HG03139 (cell line): ENCODE data around the gene LMBR1L.
"Not testable (repeated sequence)": the region's sequence is repeated elsewhere in the genome, so short reads cannot be mapped to it uniquely, and the experiment has no call there.

ENCODE experiments used
- ATAC-seq: cut with Tn5 transposase; IDR thresholded peaks from one replicate; pipeline ENCODE4 v1.9.1; 2021; ENCODE audit not compliant: unreplicated experiment

LMBR1L gene

DNA sequence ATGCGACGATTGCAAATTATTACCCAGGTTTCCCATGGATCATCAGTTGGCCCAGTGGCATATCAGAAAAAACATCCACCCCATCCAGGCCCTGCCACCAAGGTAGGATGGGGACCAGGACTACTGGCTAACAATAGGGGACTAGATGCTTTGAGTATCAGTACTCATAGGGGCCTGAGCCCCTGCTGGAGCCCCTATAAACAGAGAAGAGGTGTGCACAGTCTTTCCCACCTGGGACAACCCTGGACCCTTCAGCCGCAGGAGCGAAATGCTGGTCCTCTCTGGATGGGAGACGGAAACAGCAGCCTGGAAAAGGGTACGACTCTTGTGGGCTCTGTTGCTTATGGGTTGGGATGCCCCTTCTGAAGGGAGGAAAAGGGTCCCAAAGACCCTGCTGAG, 21.7 kb downstream of the LMBR1L start:
- ATAC-seq, result no peak

DNA sequence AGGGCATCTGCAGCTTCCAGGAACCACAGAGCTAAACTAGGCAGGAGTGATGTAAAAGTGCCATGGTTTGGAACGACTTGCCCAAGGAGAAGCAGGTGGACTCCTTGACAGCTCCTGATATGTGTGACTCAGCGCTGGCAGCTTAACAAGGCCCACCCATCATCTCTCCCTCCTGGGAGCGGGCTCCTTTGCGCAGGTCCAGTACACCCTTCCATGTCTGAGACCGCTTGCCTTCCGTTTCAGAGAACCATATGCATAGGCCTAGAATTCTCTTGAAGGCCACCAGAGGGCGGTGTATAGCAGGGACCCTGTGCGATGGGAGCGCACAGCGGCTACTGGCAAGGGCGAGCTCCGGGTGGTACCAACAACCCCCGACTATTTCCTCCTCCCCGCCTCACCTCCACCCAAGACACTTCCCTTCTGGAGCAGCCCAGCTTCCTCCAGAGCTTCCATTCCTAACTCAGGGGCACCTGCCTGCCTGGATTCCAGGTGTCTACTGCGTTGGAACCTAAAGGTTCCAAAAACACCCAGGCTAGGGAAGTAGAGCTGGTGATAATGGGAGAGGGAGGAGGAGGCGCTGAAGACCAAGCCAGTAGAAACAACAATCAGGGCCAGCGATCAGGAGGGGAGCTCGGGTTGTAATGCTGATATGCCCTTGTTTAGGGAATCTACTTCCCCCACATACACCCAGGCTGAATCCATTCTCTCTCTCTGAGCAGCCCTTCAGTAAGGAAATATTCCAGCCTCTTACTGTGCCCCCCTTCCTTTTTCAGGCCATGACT, 22.3 kb downstream of the LMBR1L start:
- ATAC-seq, result peak; percentile 78

DNA sequence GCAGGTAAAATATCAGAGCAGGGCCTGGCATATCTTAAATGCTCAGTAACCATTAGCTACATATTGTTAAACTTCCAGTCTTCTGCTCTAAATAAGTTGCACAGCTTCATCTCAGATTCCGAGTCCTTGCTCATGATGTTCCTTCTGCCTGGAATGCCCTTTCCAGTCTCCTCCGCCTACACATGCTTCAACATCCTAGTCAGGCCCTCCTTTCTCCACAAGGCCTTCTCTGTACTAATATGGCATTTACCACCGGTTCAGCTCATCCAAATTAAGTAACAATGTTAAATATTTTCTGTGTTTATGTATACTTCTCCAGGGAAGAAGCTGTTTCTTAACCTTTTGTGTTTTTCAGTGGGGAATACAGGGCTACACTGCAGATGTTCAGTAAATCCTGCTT, 24.5 kb downstream of the LMBR1L start:
- ATAC-seq, result no peak

DNA sequence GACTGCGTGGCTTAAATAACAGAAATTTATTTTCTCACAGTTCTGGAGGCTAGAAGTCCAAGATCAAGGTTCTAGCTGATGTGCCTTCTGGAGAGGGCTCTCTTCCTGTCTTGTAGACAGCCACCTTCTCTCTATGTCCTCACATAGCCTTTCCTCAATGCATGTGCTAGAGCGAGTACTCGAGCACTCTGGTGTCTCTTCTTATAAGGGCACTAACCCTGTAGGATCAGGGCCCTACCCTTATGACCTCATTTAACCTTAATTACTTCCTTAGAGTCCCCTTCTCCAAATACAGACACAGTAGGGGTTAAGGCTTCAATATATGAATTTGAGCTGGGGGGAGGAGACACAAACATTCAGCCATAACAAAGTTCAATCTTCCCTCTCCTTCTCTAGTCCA, 26.2 kb downstream of the LMBR1L start:
- ATAC-seq, result no peak

DNA sequence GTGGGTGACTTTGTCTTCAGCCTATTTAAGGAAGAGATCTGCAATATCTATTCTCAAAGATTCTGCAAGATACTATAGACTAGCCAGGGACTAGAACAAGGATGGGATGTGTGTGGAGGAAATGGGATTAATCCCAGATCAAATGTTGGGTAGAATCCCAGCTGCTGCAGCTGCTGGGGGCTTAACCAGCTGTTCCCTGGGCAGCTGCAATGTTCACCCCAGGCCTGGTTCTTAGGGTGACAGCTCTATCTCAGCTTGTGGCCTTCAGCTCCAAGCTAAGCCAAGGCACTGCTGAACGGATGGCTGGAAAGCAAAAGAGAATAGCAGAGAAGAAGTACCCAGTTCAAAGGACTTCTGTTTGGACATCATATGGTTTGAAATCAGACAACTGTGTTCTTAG, 30.9 kb downstream of the LMBR1L start:
- ATAC-seq, result no peak

DNA sequence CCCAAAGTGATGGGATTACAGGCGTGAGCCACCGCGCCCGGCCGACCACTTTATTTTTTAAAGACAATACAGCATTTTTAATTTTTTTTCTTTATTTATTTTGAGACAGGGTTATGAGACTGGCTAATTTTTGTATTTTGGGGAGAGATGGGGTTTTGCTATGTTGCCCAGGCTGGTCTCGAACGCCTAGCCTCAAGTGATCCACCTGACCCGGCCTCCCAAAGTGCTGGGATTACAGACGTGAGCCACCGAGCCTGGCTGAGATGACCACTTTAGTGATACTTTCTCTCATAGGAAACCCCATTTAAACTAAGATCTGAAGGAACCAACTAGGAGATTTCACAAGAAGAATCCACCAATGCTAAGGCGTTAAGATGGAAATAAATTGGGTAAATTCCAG, 39.7 kb downstream of the LMBR1L start:
- no peak for ATAC-seq

DNA sequence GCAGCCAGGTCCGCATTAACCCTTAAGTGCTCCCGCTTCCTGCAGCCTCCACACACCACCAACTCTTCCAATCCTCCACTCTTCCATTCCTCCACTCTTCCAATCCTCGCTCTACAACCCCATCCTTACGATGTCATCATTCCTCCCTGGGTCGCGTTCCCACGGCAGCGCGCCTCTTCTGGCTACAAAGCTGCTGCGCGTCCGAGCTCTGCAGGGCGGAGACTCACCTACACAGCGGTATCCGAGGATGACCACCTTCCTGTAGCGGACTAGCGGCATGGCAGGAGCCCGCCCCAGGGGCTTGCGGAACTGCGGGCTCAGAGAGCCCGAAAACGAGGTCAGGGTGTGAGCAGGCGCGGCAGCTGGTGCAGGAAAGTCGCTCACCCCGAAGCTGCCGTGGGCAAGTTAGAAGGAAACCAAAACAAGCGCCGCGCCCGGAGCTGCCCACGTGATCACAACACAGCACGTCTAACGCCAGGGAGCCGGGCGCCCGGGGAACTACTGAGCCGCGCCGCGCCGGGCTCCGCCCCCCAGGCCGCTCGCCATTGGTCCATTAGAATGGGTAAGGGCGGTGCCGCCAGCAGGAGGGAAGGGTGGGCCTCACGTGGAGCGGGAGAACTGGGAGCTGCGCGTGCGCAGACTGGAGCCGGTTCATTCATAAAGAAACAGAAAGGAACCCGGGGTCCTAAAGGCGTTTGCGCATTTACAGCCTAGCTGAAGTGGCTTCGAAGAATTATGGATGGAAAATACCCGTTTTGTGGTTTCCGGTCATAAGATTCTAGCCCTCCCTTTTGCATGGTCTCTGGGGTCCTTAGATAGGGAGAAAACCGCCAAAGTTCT, 40.9 kb downstream of the LMBR1L start, which contains the start of gene RHEBL1:
RHEBL1 (minus strand) TSS at position 473 of the 840 bp plus-strand sequence; CDS start at position 279, 194 bp downstream.
- ATAC-seq, result peak; percentile 96

DNA sequence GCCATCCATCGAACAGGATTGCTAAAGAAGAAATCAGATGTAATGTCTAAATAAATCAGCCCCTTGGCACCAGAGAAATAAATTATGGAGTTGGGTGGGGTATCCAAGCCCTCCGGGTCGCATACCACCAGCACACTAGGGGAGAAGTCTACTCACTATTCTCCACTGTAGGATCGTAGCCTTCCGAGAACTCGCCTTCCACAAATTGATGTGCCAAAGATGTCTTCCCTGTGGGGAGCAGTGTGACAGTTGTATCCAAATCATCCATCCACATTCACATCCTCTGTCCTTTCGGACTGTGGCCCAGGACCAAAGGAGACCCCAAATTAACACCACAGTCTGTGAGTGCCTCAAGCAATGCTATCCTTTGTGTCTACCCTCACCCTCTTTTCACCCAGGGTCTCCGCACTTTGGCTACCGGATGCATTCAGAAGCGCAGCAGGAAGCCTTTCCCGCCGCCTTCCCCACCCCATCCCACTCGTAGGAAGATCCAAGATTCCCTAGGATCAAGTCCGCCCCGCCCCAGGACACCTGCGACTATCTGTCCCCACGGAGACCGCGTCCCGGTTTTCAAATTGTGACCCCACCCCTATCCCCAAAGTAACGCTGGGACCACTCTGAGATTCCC, 41.7 kb downstream of the LMBR1L start:
- ATAC-seq, result no peak

DNA sequence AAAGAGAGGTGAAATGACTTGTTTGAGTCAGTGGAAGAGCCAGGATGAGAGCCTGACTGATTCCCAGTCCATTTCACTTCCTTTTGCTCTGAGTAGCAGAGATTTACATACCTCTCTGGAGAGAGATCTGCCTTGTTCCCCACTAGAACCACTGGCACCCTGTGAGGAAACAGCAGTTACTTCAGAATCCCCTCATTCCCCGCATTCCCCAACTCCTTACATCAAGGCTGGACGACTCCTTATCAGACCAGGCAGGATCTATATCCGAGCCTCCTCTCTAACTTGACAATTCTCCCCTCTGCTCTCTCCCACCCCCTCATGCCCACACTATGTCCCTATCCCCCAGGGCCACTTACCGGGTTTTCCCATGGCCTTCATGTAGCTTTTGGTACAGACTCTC, 44.5 kb downstream of the LMBR1L start:
- no peak for ATAC-seq

DNA sequence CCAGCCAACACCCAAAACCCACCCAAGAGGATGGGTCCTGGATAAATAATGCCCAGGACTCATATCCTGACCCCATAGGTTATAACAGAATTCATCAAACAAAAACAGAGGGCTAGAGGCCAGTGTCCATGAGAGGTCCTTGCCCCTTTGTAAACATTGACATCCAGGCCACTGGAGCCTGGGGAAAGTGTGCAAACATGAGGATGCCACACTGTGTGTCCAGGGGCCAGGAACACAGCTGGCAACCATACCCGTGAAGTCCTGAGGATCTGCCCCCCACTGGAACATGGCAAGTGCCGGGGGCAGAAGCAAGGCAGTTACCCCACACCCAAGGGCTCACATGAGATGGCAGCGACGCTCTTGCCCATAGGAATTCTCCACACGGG, 45.9 kb downstream of the LMBR1L start:
- no peak for ATAC-seq

DNA sequence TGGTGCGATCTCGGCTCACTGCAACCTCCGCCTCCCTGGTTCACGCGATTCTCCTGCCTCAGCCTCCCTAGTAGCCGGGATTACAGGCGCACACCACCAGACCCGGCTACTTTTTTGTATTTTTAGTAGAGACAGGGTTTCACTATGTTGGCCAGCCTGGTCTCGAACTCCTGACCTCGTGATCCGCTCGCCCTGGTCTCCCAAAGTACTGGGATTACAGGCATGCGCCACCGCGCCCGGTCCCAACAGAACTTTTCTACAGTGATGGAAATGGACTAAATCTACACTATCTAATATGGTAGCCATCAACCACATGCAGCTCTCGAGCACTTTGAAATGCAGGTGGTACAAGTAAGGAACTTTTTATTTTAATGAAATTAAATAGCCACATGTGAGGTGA, 48.7 kb downstream of the LMBR1L start:
- ATAC-seq, result not testable (repeated sequence)

DNA sequence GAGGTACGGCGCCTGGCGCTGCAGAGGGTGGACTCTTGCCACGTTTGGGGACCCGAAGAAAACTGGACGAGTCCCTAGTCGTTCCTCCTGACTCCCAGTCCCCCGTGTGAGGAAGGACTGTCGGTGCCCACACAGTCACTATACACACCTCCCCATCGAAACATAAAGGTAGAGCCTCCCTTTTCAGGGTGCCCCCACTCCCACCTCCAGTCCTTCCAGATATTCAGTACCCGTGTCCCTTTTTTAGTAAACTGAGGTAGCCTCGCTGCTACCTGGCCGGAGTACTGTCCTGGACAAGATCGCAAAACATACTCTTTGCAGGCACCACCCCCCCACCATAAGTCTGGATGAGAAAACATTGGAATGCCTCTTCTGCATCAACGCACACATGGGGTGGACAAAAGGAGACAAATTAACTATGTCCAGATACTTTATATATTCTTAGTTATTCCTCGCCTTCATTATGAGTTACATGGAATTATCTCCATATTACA, 49.4 kb downstream of the LMBR1L start:
- ATAC-seq, result no peak

DNA sequence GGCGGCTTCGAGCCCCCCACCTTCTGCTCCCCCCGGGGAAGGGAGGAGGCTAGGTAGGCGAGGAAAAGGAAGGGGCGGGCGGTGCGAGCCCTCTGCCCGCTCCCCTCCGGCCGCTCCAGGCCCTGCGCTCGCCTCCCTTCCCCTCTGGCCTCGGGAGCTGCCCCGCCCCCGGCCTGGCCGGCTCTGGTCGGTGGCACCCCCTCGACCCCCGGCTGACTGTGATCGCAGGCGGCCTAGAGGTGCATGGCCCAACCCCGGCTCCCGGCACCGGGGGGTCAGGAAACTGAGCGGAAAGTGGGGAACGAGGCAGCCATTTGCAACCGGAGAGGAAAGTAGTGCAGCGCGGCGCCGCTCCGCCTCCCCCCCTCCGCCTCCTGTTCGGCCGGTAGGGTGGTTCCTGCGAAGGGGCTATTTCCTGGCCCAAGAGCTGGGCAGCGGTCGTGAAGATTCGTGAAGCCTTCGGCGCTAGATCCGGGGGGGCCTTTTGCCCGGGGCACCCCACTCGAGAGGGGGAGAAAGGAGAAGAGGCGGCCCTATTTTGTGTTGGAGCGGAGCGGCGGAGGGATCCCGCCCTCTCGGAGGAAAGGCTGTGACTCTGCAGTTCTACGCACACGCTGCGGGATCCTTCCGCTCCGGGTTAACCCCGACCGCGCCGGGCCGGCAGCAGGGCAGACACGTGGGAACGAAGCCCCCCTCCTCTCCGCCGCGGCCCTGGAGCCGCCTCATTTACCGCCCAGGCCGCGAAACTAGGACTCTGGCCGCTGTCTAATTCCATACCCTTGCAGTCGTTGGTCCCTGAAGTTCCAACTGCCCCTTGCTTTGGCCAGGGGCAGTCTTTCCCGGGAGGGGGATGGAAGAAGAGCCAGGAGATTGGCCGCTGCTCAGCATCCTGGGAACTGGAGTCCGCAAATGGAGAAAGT, 50.1 kb downstream of the LMBR1L start, which contains the start of gene KMT2D:
KMT2D (minus strand) TSS at position 558 of the 920 bp plus-strand sequence. CDS start 5,470 bp downstream, outside the sequence.
- ATAC-seq, result no peak

DNA sequence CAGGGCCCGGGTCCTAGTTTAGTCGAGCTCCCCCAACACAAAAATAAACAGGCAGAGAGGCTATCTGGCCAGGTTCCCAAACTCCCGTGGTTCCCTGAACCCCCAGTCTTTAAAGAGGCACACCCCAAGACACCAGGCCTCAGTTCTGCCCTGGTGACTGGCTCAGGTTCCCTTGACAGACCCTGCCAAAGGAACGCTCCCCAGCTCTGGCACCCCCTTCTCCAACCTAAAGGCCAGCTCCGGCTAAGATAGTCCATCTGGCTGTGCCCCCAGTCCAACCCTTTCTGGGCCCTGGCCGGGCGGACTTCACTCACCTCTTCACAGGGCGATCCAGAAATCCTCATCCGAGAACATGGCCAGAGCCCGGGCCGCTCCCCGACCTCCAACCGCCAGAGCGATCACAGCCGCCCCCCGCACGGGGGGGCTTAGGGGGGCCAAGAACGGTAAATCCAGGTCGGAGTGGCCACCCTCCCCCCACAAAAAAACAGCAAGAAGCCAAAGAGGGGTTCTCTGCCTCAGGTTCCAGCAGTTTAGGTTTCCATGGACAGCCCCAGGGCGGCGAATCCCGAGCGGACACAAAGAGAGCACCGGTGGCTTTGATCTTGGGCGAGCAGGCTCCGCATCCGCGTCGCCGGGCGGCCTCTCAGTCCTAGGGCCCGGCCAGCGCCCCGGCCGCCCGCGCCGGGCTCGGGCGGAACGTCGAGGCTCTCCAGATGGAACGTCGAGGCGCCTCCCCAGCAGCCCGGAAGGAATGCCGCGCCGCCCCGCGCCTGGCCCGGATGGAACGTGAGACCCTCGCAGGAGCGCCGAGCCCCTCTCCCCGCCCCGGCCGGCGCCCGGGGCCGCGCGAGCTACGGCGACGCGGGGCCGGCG, 51.1 kb downstream of the LMBR1L start:
- no peak for ATAC-seq

DNA sequence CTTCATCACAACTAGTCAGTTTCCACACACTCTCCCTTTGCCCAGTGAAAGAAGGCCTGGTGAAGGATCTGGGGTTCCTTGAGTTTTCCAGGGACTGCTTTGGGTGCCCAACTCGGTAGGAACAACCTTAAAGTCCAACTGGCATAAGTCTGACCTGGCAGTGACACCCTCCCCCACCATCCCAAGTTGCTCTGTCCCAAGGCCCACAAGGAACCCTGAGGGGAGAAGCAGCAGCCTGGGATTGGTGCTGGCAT, 51.7 kb downstream of the LMBR1L start:
- ATAC-seq, result no peak

DNA sequence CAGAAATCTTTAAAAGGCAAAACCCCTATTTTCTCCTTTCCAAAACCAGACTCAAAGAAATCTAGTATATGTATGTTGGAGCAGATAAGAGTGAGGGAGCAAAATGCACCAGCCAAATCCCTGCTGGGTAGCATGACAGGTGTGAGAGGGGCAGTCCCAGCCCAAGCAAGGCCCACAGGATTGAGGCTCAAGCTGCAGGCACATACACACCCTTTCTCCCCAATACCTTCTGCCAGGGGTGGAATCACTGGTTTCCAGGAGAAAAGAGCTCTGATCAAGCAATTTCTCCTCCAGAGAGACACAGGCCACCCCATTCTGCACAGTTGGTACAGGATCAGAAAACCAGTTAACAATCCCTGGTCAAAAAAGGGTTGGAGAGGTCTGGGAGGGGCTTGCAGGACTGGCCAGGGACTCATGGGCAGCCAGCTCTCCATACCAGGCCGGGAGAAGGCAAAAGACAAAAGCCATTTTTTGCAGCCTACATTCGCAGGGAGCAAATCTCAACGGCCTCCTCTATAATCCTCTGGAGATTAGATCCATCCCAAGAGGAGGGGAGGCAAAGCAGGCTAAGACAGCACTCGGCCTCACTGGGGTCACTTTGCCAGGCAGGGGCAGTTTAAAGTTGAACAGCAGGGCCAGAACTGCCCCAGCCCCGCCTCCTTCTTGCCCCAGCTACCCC, 52.1 kb downstream of the LMBR1L start:
- no peak for ATAC-seq

DNA sequence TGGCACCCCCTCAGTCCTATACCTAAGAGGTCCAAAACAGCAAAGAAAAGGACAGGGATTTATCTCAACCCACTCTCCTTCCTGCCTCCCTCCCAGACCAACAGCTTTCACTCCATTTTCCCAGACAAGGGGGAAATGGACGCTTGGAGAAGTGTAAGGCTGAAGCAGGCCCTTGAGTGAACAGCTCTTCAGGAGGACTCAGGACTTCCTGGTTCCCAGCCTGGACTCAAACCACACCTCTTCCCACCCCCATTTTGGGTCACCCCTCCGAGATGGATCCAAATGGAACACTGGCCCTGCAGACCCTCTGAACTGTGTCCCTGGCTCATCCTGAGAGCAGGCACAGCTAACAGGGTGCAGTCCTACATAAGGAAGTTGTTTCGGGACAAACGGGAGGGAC, 52.8 kb downstream of the LMBR1L start:
- no peak for ATAC-seq

DNA sequence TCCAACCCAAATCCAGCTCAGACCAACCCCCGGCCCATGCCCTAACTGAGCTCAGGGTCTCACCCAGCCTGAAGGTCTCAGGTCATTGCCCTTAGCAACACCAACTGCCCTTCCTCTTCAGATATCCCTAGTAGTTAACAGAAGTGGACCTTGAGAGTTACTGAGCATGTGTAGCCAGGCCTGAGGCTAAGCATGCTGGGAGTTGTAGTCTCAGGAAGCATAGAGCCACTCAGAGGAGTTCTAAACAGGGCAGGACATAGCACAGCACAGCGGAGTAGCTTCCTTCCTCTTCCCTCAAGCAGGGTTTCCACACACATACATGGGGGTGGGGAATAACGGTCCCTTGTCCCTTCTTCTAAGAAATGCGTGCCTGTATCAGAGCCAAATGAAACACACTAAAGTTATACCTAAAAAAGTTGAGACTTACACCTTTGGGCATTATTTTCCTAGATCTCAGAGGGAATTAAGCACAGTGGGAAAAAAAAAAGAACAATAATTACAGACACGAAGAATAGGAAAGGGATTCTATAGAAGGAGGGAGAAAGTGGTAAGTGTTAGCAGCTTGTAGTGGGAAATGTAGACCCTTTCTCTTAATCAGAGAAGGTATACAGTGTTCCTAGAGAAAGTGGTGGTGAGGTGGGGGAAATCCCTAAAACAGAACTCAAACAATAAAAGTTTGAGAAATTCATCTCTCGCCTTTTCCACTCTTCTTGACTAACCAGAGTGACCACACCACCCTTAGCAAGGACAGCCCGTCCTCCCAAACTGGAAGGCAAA, 54.5 kb downstream of the LMBR1L start:
- peak; percentile 59 for ATAC-seq
